GM18870 (cell line): ENCODE results near the gene ZAP70.

Experiments
- ATAC-seq: cut with Tn5 transposase; IDR thresholded peaks from one replicate; pipeline ENCODE4 v1.9.1; 2021; ENCODE audit warnings: moderate library complexity; ENCODE audit not compliant: unreplicated experiment

The ZAP70 gene

DNA sequence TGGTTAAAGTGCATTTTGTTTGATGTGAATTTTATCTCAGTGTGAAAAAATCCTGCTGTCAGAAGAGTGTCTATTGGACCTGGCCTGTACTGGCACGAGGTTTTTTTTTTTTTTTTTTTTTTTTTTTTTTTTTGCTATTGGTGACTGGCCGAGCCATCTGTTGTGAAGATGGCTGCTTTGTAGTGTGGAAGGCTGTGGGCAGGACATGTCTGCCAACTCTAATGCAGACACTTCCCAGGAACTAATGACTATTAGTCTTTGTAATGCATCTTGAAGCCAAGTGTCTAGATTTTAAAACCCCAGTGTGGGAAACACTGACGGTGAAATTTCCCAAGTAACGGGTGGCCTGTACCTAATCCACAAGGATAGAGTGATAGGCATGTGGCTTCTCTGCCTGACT is 34.3 kb downstream of the ZAP70 start:
- ATAC-seq, result no peak

DNA sequence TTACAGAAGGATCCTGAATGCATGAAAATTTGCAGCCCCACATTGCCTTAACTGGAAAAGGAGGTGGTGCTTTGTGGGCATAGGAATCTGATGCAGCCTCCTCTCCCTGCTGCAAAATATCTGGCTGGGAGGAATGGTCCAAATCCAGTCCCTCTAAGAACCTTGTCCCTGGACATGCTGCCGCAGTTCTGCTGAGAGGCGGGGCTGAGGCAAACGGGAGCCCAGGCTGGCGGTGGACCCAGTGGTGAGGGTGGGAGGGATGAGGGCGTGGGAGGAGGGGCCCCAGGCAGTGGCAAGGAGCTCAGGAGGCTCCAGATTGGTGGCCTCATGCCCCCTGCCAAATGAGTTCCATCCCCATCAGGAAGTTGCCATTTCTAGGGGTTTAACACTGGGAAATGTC is 36.2 kb downstream of the ZAP70 start:
- no peak for ATAC-seq

DNA sequence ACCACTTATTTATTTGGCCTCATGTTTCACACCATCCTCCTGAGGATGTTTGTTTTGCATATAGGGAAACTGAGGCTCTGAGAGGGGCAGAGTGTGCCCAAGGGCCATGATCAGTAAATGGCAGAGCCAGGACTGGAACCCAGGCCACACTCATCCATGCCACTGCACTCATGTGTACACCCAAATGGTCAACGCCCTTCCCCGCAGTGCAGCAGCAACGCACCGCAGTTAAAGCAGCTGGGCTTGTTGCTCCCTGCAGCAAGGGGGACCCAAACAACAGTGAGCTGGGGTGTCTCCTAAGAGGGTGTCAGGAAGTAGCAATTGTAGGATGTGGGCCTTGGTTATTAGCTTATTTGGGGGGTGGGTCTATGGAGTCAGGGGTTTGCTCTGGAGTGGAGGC is 36.6 kb downstream of the ZAP70 start:
- ATAC-seq, result no peak

DNA sequence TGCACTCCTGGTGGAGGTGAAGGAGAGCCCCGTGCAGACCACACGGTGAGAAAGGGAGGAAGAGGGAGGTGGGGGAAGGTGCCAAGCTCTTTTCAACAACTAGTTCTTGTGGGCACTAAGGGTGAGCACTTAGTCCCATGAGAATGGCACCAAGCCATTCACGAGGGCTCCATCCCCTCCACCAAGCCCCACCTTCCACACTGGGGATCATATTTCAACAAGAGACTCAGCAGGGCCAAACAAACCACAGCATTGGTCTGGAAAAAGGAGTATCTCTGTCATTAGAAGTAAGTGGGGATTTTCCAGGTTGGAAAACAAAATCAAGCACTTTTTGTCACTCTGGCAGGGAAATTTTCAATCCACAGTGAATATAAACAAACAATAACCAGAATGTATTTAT is 38.4 kb downstream of the ZAP70 start:
- ATAC-seq, result no peak

DNA sequence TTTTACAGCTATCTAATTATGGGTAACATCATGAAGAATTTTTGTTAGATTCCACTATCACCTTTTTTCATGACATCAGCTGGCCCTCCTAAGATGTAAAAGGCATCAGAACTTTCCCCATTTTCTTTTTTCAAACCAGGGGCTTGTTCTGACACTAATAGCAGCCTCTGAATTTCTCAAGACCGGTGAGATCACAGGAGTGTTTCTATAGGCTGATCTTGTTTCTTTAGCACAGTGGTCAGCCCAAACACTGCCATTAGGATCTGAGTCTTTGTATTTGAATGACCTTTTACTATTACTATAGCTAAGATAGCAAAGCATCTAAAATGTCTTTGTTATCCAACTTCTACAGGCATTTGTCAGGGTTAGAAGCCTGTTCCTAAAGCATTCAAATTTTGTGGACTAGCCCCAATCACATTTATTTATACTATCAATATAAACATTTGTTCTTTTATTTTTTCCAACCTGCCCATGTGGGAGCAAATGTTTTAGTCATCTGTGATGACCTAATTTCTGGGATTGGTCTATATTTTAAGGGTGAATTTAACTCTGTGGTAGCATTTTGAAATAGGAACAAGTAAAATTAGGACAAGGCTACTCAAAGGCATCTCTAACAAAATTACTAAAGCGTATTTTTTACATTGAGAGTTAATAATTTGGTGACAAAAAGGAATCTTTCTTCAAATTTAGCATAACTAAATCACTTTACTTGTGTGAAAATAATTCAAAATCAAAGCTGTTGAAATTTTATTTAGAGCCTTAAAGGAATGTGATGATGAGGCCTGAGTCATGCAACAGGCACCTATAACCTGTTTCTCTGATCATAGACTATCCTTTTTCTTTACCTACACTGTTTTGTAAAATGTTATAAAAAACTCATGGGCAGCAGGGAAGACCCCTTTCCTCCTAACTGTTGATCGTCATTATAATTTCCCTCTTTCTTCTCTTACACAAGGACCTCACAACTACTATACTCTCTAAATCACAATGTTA is 39.3 kb downstream of the ZAP70 start:
- no peak for ATAC-seq

DNA sequence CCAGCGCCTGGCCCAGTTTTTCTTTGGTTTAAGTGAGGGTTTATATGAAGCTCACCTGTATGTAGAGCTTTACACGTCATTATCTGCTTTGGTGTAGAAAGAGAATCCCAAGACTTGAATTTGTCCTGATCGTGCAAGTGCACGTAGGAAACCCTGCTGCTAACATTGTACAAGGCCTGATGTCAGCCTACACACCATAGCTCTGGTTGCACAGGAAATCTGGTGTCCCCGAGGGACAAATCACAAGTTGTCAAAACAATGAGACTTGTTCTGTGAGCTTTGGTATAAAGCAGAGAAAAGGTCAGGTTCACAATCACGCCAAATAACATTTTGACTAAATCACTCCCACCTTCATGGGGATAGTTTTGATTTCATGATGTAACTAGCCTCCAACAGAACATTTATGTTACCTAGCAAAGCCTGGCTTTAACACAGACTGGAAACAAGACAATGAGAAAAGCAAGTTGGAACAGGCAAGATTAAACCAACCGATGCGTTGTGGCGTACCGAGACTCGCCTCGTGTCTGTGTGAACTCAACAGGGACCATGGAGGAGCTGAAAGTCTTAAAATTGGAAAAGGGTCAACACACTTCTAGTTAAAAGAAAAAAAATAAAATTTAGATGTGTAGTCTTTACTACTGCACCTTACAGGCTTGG is 41.4 kb downstream of the ZAP70 start:
- ATAC-seq, result no peak

DNA sequence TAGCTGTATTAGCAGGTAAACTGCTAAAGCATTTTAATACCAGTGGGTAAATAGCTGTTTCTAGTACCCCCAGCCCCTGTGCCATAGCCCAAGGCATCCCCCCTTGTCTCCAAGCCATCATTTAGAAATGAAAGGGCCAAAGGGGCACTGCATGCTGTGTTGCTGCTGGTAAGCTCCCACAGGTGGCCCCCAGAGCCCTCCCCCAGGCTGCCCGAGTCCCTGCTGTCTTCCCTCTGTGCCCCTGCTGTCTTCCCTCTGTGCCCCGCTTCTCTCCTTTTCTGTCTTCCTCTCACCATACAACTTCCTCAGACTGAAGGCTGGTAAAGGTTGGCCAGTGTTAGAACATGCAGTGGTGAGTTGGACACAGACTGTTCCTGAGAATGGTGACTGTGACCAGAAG is 42.1 kb downstream of the ZAP70 start:
- ATAC-seq, result no peak

DNA sequence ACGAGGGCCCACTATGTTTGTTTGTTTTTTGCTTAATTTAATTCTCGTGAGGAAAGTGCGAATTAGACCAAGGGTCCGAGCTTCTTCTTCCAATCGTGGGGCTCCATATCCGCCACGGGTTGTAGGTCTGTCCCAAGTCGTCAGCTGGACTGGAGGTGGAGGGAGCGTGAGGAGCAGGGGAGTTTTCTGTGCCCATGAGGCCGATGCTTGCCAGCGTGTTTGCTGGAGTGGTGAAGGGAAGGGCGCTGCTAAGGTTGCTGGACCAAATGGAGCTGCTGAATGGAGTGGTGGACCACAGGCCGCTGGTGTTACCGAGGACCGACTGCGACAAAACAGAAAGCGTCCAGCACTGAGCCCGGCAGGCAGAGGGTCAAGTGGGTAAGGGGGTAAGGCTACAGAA is 43.7 kb downstream of the ZAP70 start:
- ATAC-seq, result no peak

DNA sequence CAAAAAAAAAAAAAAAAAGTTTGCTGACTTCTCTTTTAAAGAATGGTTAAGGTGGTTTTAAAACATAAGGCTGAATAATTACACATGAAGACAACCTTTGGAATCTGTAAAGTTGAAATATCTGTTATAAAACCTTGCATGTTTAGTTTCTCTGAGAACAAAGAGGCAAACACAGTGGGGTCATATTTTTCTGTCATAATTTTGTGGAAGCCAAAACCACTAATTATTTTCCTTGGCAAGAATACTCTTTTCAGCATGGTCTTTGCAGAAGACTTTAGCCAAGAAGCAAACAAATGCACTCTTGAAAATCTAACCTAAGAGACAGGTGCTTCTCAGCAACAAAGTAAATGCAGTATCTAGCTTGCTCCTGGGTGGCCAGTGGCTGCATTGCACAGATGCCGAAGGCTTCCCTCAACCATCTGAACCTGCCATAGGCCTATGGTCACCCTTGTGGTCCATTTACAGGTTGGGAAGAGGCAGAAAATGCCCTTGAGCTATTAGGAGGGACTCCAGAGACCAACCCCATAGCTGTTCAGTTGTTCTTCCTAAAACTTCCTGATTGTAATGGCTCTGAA is 44.8 kb downstream of the ZAP70 start:
- ATAC-seq, result no peak

DNA sequence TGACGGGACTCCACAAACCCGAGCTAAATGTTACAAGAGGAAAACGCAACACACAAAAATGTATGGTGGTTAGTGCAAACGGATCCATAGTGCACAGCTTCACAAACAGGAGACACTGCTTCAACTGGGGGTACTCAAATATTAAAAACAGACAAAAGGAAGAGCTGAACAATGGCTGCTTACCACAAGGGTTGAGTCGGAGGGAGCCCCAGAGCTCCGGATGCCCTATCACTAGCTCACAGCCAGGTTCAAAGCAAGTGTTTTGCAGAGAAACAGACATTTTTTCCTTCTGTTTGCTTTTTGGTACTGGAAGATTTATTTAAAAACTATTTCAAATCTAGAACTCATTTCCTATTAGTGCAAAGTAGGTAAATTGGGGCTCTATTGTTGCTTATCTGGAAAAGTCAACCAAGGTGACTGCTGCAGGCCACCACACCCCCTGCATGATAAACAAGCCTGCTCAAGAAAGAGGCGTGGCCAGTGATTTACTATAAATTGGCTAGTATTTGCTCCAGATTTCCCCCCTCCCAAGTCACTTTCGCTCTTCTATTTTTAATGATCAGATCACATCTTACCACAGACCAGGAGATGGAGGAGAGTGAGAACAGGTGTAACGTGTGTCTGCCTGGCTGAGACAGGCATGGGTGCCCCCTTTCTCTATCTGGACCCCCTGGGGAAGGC is 46.5 kb downstream of the ZAP70 start:
- ATAC-seq, result no peak

DNA sequence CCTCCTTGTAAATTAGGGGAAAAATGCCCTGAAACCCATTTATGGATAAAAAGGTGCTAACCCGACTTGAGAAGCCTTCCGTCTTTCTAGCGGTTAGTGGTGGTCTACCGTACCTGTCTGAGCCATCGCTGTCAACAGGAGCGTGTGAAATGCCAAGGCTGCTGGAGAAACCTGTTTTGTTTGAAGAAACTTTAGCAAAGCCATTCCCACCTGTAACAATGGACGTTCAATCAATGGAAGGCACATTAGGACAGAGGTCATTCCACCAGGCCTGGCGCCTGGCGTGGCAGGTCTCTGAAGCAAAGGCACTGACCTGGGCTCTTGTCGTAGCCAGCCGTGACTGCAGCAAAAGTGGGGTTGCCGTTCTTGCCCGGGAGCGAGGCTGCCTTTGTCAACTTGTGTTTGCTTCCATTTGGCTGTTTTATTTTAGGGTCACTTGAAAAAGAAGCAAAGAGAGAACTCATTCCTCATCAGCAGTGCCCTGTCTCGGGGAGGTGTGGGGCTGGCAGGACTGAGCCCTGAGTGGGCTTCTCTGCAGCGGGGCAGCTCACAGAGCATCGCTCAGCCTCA is 47.2 kb downstream of the ZAP70 start:
- ATAC-seq, result no peak

DNA sequence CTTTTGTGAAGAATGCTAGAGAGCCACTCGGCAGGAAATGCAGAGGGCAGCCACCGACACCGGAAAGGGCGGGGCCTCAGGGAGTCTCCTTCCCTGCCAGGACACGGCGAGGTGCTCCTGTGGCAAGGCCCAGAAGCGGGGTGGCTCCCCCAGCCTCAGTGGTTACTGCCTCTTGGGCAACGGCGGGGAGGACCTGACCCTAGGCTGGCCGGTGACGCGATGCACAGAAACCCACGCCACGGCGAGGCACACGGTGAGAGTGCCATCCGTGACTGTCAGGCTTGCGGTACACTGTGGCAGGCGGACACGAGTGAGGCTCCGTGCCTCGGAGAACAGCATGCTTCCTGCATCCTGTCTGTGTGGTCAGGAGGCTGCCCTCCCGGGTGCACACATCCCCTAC is 47.8 kb downstream of the ZAP70 start:
- no peak for ATAC-seq

DNA sequence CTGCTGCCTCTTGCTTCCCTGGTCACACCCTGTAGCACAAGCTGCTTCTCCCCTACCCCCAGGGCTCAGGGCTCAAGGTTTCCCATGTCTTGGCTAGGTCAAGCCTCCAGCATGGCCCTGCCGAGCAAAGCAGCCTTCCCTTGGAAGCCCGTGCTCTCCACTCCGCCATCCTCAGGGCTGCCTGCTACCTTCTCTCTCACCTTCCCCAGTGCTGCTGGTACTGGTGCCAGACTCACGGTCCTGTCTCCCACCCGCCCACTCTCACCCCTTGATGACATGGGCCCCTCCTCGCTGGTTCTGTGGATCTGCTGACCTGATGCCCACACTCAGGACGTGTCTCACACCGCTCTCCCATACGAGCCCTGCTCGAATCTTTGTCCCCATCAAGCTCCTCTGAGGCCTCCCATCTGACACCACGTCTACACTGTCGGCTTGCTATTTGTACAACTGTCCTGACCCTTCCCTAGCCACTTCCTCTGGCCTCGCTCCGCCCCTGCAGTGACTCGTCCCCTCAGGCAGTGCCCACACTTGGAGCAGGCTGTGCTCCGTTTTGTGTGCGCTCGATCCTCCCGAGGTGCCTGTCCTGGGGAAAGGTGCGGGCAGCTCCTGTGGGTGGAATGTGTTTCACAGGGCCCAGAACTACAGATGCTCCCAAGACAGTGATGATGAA is 49.9 kb downstream of the ZAP70 start:
- ATAC-seq, result no peak

DNA sequence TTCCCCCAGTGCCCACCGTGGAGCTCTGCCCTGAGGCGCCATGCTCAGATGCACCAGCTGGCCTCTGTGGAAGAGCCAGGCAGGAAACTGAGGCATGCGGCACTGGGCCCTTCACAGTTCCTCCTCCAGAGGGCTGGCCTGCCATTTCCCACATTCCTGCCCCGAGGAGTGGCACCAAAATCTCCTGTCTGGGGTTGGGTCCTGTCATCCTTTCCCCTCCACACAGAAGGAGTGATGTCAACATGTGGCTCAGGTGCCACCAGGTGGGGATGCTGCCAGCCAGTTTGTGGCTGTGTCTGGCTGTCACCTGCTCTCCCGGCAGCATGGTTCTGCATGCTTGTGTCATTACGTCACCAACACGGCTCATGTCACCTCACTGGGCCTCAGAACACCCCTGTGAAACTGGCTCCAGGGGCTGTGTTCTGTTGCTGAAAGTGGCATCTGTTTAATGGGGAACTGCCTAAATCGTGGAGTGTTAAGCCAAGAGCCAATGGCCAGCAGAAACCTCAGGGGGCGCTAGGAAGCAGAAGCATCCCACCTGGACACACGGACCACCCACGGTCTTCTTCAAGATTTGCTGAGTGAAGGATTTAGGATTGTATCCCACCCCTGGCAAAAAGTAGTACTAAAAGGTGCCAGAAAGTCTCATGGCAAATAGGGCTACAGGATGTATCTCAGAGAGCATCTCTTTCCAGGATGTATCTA is 51.3 kb downstream of the ZAP70 start:
- ATAC-seq, result no peak

DNA sequence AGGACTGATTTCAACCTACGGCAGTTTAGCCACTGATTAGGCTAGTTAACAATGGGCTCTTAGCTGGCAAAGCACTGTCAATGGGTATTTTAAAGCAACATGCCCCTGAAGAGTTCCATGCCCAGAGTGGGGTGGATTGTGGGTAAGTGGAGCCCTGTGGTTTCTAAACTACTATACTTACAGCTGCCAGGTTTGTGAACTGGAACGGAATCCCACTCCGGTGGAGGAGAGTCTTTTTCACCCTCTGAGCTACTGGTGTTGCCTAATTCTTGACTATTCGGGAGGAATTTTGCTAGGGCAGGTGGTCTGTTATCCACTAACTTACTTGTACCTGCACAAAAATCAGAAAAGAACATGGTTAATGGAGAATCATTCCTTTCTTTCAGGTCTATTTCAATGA is 52.6 kb downstream of the ZAP70 start:
- ATAC-seq, result no peak

DNA sequence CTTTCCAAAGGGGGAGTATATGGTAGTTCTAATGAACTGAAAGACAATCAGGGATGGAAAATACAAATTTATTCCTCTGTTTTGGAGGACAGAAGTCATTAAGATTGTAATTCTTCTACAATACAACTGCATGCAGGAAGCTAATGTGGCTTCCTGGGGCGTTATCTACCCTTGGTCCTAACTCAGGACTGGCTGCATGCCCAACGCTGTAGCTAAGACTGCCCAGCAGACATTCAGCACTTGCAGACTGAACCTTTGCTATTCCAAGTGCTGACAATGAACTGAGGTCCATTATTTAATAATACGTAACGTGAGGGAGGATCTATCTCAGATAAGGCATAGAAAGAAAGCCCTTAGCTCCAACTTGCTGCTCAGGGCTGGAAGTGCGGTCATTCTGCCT is 53.2 kb downstream of the ZAP70 start:
- ATAC-seq, result no peak

DNA sequence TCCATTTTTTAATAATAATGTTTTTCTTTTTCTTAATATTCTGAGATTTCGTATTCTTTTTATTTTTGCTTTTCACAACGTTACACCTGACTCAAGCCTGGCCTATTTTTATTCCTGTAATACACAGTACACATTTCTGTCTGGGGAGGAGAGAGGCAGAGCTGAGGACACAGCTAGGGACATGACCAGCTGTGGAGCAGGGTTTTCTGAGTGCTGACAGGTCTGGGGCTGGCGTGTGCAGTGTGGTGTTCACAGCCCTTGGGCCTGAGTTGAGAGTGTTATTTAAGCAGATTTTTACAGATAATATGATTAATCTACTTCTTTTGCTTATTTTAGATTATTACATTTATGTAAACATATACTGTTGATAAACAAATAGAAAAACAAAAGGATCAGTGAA is 55.9 kb downstream of the ZAP70 start:
- ATAC-seq, result no peak

DNA sequence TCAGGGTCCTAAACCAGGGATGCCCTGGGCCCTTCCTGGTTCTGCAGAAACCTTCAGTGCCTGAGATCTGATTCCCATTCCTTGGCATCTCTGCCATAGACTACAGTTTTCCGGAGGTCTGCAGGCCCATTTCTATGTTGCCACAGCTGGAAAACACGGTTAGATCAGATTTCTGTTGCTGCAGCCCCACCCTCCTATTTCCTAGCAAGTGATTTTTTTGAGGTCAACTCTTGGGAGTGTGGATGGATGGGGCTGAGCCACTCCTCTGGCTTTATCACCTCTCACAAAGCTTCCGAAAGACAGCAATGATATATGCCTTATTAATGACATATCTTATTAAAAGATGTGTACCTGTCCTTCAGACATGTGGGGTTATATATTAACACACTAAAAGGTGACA is 56.3 kb downstream of the ZAP70 start:
- no peak for ATAC-seq

DNA sequence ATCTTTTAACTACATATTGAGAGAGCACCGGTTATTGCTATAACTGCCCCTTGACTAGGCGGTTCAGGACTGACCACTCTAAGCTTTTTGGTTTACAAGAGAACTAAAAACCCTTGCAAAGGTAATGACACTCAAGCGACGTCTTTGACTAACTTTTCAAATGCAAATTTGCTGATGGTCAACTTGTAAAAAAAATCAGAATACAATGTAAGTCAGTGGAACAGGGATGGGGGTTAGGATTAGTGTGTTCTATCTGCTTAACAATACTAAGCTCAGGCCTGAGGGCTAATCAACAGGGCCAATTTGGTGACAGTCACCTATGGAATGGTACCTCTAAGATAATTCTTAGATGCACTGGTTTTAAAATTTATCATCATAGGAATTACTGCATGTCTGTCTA is 57.1 kb downstream of the ZAP70 start:
- ATAC-seq, result no peak

DNA sequence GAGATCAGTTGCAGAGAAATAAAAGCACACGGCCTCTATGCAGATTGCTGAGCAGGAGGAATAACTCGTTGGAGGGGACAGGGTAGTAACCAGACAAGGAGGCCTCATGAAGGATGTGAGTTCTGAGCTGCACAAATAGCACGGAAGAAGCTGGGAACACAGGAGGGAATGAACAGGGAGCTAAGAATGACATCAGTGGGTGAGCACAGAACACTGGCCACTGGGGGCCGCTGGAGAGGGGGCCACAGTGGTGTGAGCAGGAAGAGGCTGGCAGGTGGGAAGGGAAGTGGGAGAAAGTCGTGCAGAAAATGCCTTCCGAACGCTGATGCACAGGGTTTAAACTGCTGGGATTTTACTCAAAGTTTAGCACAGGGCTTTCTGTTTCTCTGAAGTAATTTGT is 61.0 kb downstream of the ZAP70 start:
- ATAC-seq, result no peak
